ENCODE measurements around the gene PON2. TPM values are rescaled to one million over a fixed set of nuclear protein-coding genes. Genes with fewer than 3 reads are reported as not detected.

The PON2 gene
- total and polyA plus RNA-seq, 10 of the 15 experiments (the other 5 are each of a cell fraction or from before 2014, with no cell fraction given): 22.9 to 127 (median 46.1) TPM

GRCh38 chr7:95424716-95425115 is 10.1 kb downstream of the PON2 start:
- SMC1A ChIA-PET (ENCODE audit: uncharacterized antibody, unreplicated experiment): no interaction called here
- no TSS peak for BruUV-seq (replicated peaks)
- Histone ChIP-seq H3K9ac (ENCODE audit: control insufficient read depth, insufficient read depth, low read length) (no peak overlapping the region), H3K4me2 (ENCODE audit: control insufficient read depth, insufficient read depth) (no peak overlapping the region), H2AFZ (ENCODE audit: control insufficient read depth, low read depth, low read length) (no peak overlapping the region), H3K27me3 (replicated peaks in 1 of 2; ENCODE audit: control insufficient read depth in 2 of 2, insufficient read depth in 2 of 2, low read length in 1 of 2) (no peaks in the 10 kb centered on the region), H3K4me1 (ENCODE audit: control insufficient read depth, insufficient read depth, low read length) (no peaks in the 10 kb centered on the region), H3K27ac (ENCODE audit: control insufficient read depth, insufficient read depth) (no peak overlapping the region), H3K4me3 (no peak overlapping the region), H3K36me3 (ENCODE audit: control insufficient read depth in 2 of 2, insufficient read depth in 2 of 2, low read length in 1 of 2) (no peaks in the 10 kb centered on the region), H4K20me1 (ENCODE audit: control insufficient read depth, insufficient read depth) (no peaks in the 10 kb centered on the region), H3K79me2 (ENCODE audit: control insufficient read depth, insufficient read depth, low read length) (no peaks in the 10 kb centered on the region), H3K9me3 (replicated peaks; ENCODE audit: control insufficient read depth, insufficient read depth, low read length) (no peaks in the 10 kb centered on the region; the same call in 2 of the 3 replicates)
- RAD21 ChIA-PET (ENCODE audit: unreplicated experiment): interaction anchor here (1.4 kb wide), 1 partner anchor 52 kb away, joined by 5 read pairs; no protein-coding TSS in a partner anchor
- DNase-seq (ENCODE audit: low read depth, low spot score) (no peak), FAIRE-seq (no peak), ATAC-seq (no peak)
- CTCF ChIA-PET: no interaction called here
- no peak for TF ChIP-seq BCL11A (IDR thresholded peaks at IDR 0.05; ENCODE audit: low read depth, low read length)
- TF ChIP-seq NFIC (IDR thresholded peaks at IDR 0.05; ENCODE audit: low read depth, low read length): no peak
- no peak for TF ChIP-seq KAT2A (conservative IDR thresholded peaks at IDR 0.05; ENCODE audit: control insufficient read depth, low read depth, low read length)
- TF ChIP-seq SMARCA5 (IDR thresholded peaks at IDR 0.05): no peak
- TF ChIP-seq ETV6 (conservative IDR thresholded peaks at IDR 0.05 in 1 of 2, IDR thresholded peaks at IDR 0.05 in 1 of 2; ENCODE audit: borderline replicate concordance in 1 of 2, low read depth in 1 of 2): no peak
- TF ChIP-seq, protein P1, sequence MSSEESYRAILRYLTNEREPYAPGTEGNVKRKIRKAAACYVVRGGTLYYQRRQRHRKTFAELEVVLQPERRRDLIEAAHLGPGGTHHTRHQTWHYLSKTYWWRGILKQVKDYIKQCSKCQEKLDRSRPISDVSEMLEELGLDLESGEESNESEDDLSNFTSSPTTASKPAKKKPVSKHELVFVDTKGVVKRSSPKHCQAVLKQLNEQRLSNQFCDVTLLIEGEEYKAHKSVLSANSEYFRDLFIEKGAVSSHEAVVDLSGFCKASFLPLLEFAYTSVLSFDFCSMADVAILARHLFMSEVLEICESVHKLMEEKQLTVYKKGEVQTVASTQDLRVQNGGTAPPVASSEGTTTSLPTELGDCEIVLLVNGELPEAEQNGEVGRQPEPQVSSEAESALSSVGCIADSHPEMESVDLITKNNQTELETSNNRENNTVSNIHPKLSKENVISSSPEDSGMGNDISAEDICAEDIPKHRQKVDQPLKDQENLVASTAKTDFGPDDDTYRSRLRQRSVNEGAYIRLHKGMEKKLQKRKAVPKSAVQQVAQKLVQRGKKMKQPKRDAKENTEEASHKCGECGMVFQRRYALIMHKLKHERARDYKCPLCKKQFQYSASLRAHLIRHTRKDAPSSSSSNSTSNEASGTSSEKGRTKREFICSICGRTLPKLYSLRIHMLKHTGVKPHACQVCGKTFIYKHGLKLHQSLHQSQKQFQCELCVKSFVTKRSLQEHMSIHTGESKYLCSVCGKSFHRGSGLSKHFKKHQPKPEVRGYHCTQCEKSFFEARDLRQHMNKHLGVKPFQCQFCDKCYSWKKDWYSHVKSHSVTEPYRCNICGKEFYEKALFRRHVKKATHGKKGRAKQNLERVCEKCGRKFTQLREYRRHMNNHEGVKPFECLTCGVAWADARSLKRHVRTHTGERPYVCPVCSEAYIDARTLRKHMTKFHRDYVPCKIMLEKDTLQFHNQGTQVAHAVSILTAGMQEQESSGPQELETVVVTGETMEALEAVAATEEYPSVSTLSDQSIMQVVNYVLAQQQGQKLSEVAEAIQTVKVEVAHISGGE (CRISPR knock-in tag; IDR thresholded peaks at IDR 0.05): no peak
- POLR2A ChIA-PET: no interaction called here
- 0% methylated on average over 1 of the region's 1 CpG for whole genome bisulfite sequencing (ENCODE audit: insufficient coverage, insufficient replicate concordance, low lambda C conversion rate, missing lambda C conversion rate)
- intact Hi-C loops (cut with micrococcal nuclease; ENCODE audit: unreplicated experiment) (no loop called here), in situ Hi-C loops (cut with MboI) (no loop called here)
